Muscle of leg (tissue), 16 donors: ENCODE results near the gene NPY1R. TPM values are rescaled to one million over a fixed set of nuclear protein-coding genes. Genes with fewer than 3 reads are reported as not detected.
A peak's percentile ranks its signal among the peaks of the same experiment; 100 is the strongest.

Experiments
- DNase-seq: peaks from one replicate; pipeline ENCODE4 v3.0.0; 2013
- H3K27ac ChIP-seq: one replicate; pipeline ENCODE4 v1.5.1; 2013; ENCODE audit warnings: mild to moderate bottlenecking, low read length, control low read depth
- H3K27me3 ChIP-seq: one replicate; pipeline ENCODE4 v1.6.1; 2013; ENCODE audit warnings: low read length; ENCODE audit not compliant: control insufficient read depth, insufficient read depth
- H3K36me3 ChIP-seq: one replicate; pipeline ENCODE4 v1.6.1; 2013; ENCODE audit warnings: low read length; ENCODE audit not compliant: control insufficient read depth, insufficient read depth
- H3K4me1 ChIP-seq: one replicate; pipeline ENCODE4 v1.6.1; 2013; ENCODE audit warnings: low read length; ENCODE audit not compliant: control insufficient read depth, insufficient read depth
- H3K4me3 ChIP-seq: one replicate; pipeline ENCODE4 v1.5.1; 2013; ENCODE audit warnings: low read length, control low read depth
- H3K9me3 ChIP-seq: replicated peaks from 2 replicates; pipeline ENCODE4 v1.6.1; 2013; ENCODE audit warnings: low read depth, low read length; ENCODE audit not compliant: control insufficient read depth
- WGBS: methylation state at CpG from one replicate; pipeline ENCODE4 v1.1.5; 2013; ENCODE audit warnings: missing lambda C conversion rate; ENCODE audit not compliant: insufficient coverage; 5-methylcytosine and 5-hydroxymethylcytosine counted together
- long read RNA-seq, 11 donors: transcript quantifications; one replicate each; lab custom pipeline, GENCODE V29; 2026
- polyA plus RNA-seq, 8 donors: library from polyadenylated mRNA; unstranded; fragments of 120-200 nt; gene quantifications; one replicate each; pipeline versions ENCODE4 v1.2.1 to v1.2.3, GENCODE V29; 2013; ENCODE audit warnings: inconsistent platforms in 1 of 8, low replicate concordance in 1 of 8; ENCODE audit not compliant: insufficient read length in 8 of 8, insufficient read depth in 1 of 8
- total RNA-seq: library from RNA; stranded (reverse); fragments of 120-200 nt; gene quantifications from one replicate; pipeline ENCODE4 v1.2.4, GENCODE V29; 2013

Gene NPY1R
- total RNA-seq (6.8 TPM), polyA plus RNA-seq (10 to 100 TPM in 3 of 8 donors, 1 to 10 TPM in 5; 3.0 to 19.8 (median 7.0) TPM)
- long read RNA-seq, donor 1, partial matches to known transcripts, result 0 of 2 reads
- long read RNA-seq, donor 1, other reads (novel, unspliced or antisense), result 0 of 2 reads
- long read RNA-seq, donor 2, result 0 reads
- long read RNA-seq, donor 3, result 0 reads
- long read RNA-seq, donor 4, result 0 reads
- long read RNA-seq, donor 5, transcript NPY1R-201 (3 exons, 3,029 nt), result major isoform, 6 of 6 reads
- long read RNA-seq, donor 5, partial matches to known transcripts, result 0 of 6 reads
- long read RNA-seq, donor 5, other reads (novel, unspliced or antisense), result 0 of 6 reads
- long read RNA-seq, donor 6, result 0 reads
- long read RNA-seq, donor 7, partial matches to known transcripts, result 5 of 7 reads
- long read RNA-seq, donor 7, other reads (novel, unspliced or antisense), result 0 of 7 reads
- long read RNA-seq, donor 8, result 0 reads
- long read RNA-seq, donor 9, result 0 reads
- long read RNA-seq, donor 10, partial matches to known transcripts, result 0 of 2 reads
- long read RNA-seq, donor 10, other reads (novel, unspliced or antisense), result 0 of 2 reads
- long read RNA-seq, donor 11, result 0 reads

GRCh38 chr4:163332526-163333406 is at the start of gene NPY1R:
Gene NPY1R, minus strand, starts transcription at chr4:163332596. Its CDS starts 6,042 bp downstream, at chr4:163326554.
- under 1% methylated on average over 22 of the region's 36 CpGs for WGBS
- Histone ChIP-seq H3K36me3 (no peaks in the 10 kb centered on the region), H3K27me3 (peaks cover 23% of the 10 kb centered on the region), H3K27ac (peak within 1 kb of the TSS; percentile 45), H3K9me3 (no peaks in the 10 kb centered on the region), H3K4me3 (peak within 1 kb of the TSS; percentile 57), H3K4me1 (no peaks in the 10 kb centered on the region)
- DNase-seq, result peak; percentile 91

DNA sequence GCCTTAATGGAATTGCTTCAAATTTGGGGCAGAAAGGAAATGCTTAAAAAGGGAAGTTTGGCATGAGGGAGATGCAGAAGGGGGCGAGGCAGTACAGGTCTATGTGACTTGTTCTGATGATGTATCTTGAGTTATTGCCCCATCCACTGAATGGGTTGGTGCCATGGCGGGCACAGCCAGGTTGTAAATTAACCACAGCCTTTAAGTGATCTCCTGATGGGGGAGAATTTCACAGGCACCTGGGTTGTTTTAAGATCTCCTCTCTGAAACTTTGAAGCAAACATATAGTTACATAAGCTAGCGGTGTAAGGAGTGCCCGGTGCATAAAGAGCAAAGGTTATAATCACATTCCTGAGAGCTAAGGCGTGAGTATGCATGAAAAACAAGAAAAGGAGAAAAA is 48.3 kb upstream of the NPY1R start:
- no peaks in the 10 kb centered on the region for H3K36me3 ChIP-seq
- H3K4me1 ChIP-seq, result no peaks in the 10 kb centered on the region
- DNase-seq, result no peak
- 100% methylated on average over 1 of the region's 5 CpGs for WGBS
- no peaks in the 10 kb centered on the region for H3K9me3 ChIP-seq
- no peaks in the 10 kb centered on the region for H3K27me3 ChIP-seq
- H3K4me3 ChIP-seq, result no peak overlapping the region
- H3K27ac ChIP-seq, result no peak overlapping the region

DNA sequence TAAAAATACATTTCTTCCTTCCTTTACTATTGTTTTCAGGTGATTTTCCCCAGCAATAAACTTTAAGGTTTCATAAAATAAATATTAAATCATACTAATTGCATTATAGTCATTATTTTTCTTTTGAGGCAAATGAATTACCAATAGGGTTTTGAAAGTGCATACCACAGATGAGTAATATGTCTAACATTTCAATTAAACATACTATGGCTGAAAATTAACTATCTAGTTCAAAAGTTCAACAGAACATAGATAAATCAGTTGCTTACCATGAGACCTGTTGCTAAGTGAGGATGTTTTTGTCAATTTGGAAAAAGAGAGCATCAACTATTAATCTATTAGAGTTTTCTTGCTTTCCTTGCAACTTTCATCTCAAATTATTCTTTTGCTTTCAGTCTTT is 46.3 kb upstream of the NPY1R start:
- Histone ChIP-seq H3K27ac (no peak overlapping the region), H3K36me3 (no peaks in the 10 kb centered on the region), H3K4me3 (no peak overlapping the region), H3K9me3 (no peaks in the 10 kb centered on the region), H3K4me1 (no peaks in the 10 kb centered on the region), H3K27me3 (no peaks in the 10 kb centered on the region)
- DNase-seq, result no peak

DNA sequence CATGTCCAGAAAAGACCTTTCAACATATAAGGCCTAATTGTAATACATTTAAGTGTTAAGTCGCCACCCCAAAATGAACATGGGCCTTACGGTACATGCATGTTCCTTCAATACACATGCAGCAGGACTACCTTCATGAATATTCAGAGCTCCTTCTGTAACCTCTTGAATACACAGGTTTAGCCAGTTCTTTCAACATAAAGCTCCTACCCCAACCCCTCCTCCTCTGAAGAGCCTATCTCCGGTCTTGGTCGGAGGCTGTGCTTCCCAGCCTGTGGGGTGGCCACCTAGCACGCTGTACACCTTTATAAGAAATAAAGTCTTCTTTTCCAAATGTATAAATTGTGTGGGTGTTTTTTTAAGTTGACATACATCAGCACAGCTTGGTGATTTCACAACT is 39.6 kb upstream of the NPY1R start:
- H3K36me3 ChIP-seq, result no peaks in the 10 kb centered on the region
- H3K9me3 ChIP-seq, result no peaks in the 10 kb centered on the region
- no peaks in the 10 kb centered on the region for H3K4me1 ChIP-seq
- no peak overlapping the region for H3K27ac ChIP-seq
- no peaks in the 10 kb centered on the region for H3K27me3 ChIP-seq
- DNase-seq, result no peak
- no peak overlapping the region for H3K4me3 ChIP-seq
- WGBS, result 67% methylated on average over 1 of the region's 5 CpGs

GRCh38 chr4:163367651-163368050 is 35.3 kb upstream of the NPY1R start:
- no peak overlapping the region for H3K4me3 ChIP-seq
- H3K27ac ChIP-seq, result no peak overlapping the region
- no peak for DNase-seq
- WGBS, result 80% methylated on average over 1 of the region's 3 CpGs
- H3K27me3 ChIP-seq, result no peaks in the 10 kb centered on the region
- H3K36me3 ChIP-seq, result no peaks in the 10 kb centered on the region
- H3K9me3 ChIP-seq, result no peaks in the 10 kb centered on the region
- no peaks in the 10 kb centered on the region for H3K4me1 ChIP-seq

DNA sequence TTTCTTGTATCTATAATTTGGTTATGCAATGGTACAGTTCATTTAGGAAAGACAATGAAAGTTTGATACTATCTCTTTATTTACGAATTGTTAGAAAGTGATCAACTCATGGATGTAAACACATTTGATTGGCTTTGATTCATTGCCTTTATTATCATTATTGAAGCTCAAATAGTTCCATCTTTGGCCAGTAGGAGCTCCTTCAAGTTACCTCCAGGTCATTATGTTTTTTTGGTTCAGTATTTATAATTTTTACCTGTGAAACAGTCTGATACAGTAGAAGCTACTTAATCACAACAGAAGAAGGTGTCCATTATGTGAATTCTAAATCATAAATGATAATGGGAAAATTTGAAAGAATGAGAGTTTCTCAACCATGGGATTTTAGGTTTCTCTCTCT is 23.7 kb upstream of the NPY1R start:
- no peak overlapping the region for H3K27ac ChIP-seq
- DNase-seq, result no peak
- no peaks in the 10 kb centered on the region for H3K4me1 ChIP-seq
- no peak overlapping the region for H3K4me3 ChIP-seq
- no peaks in the 10 kb centered on the region for H3K9me3 ChIP-seq
- H3K27me3 ChIP-seq, result no peaks in the 10 kb centered on the region
- no peaks in the 10 kb centered on the region for H3K36me3 ChIP-seq
- no CpG with 5 or more reads among the region's 1 CpG for WGBS

DNA sequence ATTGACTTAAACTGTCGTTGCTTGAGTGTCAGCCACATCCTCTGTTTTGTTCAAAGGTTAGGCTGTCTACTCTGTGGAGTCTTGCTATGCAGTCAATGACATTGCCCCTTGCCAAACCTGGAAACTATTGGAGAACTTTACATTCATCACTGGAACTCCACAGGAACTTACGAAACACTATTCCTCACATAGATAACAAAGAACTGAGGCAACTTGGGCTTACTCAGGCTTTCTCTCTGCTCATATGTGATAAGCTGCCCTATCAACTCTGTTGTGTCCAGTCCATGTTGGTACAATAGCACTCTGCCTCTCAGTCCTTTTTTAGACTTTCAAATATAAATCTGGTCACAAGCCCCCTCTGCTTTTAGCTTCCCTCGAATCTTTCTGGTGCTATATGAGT is 20.7 kb upstream of the NPY1R start:
- 67% methylated on average over 2 of the region's 3 CpGs for WGBS
- no peaks in the 10 kb centered on the region for H3K9me3 ChIP-seq
- H3K27ac ChIP-seq, result no peak overlapping the region
- H3K4me3 ChIP-seq, result no peak overlapping the region
- DNase-seq, result no peak
- H3K27me3 ChIP-seq, result no peaks in the 10 kb centered on the region
- H3K36me3 ChIP-seq, result no peaks in the 10 kb centered on the region
- no peaks in the 10 kb centered on the region for H3K4me1 ChIP-seq

GRCh38 chr4:163350672-163351071 is 18.3 kb upstream of the NPY1R start:
- Histone ChIP-seq H3K9me3 (no peaks in the 10 kb centered on the region), H3K27ac (no peak overlapping the region), H3K27me3 (no peaks in the 10 kb centered on the region), H3K4me1 (no peaks in the 10 kb centered on the region), H3K36me3 (no peaks in the 10 kb centered on the region), H3K4me3 (no peak overlapping the region)
- no peak for DNase-seq

DNA sequence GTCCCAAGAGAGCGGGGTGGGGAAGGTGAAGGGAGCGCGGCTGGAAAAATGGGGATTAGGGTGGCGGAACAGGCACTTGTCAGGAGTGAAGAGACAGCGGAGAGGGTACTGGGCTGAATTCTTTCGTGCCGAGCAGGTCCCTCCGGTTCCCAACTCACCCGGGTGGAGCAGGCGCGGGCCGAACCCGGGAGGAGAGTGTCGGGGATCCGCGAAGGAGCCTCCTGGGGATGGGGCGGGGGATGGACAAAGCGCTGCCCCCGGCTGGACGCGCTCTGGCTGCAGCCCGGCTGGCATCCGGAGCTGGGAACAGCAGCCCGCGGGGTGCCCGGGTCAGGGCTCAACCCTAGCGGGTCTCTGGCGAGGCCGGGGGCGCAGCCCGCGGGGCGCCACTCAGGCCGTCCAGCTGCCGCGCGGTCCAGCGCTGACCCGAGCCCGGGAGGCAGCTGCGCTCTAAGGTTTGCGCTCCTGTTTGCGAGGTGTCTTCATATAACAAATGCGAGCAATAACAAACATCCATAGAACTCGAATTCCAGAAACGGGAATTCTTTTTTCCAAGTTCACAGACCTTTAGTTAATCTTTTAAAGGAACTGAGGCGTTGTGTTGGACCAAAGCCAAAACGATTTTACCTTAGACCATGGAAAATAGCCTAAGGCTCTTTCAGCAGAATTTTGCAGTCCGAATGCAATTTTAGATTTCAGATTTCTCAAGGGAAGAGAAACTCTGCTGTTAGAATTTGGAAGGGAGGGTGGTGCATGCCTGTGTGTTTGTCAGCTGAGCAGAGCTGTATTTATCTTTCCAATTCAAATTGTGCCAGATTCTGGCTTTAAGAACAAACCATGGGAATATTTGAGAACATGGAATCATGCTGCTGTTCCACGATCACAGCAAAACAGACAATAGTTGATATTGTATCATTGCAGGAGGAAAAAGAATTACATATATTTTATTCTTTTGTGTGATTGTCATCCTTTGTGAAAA is 12.0 kb upstream of the NPY1R start:
- peak; percentile 26 for DNase-seq
- H3K4me3 ChIP-seq, result peak overlapping the region; percentile 44
- H3K9me3 ChIP-seq, result no peaks in the 10 kb centered on the region
- 1% methylated on average over 33 of the region's 50 CpGs for WGBS
- no peaks in the 10 kb centered on the region for H3K36me3 ChIP-seq
- no peak overlapping the region for H3K27ac ChIP-seq
- H3K4me1 ChIP-seq, result peaks cover 11% of the 10 kb centered on the region
- peaks cover 24% of the 10 kb centered on the region for H3K27me3 ChIP-seq
